HG03558 (cell line): ENCODE measurements around the gene SPC24.
"Not testable (repeated sequence)": the region's sequence is repeated elsewhere in the genome, so short reads cannot be mapped to it uniquely, and the experiment has no call there.

ENCODE experiments used
- ATAC-seq: cut with Tn5 transposase; IDR thresholded peaks from one replicate; pipeline ENCODE4 v1.9.1; 2021; ENCODE audit warnings: moderate number of reproducible peaks; ENCODE audit not compliant: unreplicated experiment; ENCODE audit errors: extremely low read depth

The SPC24 gene

GRCh38 chr19:11192957-11193939 is 37.7 kb upstream of the SPC24 start:
- ATAC-seq, result no peak

- ATAC-seq, result no peak
Measured at GRCh38 chr19:11191934-11192333, 36.4 kb upstream of the SPC24 start.

GRCh38 chr19:11191273-11191755 is 35.7 kb upstream of the SPC24 start:
- ATAC-seq, result no peak

GRCh38 chr19:11190501-11190900 is 34.9 kb upstream of the SPC24 start:
- no peak for ATAC-seq

GRCh38 chr19:11187441-11187840 is 31.9 kb upstream of the SPC24 start:
- no peak for ATAC-seq

- ATAC-seq, result no peak
Measured at GRCh38 chr19:11182994-11183393, 27.4 kb upstream of the SPC24 start.

GRCh38 chr19:11181488-11181887 is 25.9 kb upstream of the SPC24 start:
- no peak for ATAC-seq

- not testable (repeated sequence) for ATAC-seq
Measured at GRCh38 chr19:11180975-11181374, 25.4 kb upstream of the SPC24 start.

- ATAC-seq, result no peak
Measured at GRCh38 chr19:11180346-11180745, 24.8 kb upstream of the SPC24 start.

- ATAC-seq, result no peak
Measured at GRCh38 chr19:11179716-11180297, 24.2 kb upstream of the SPC24 start.

- ATAC-seq, result not testable (repeated sequence)
Measured at GRCh38 chr19:11179145-11179465, 23.5 kb upstream of the SPC24 start.

GRCh38 chr19:11177592-11177991 is 22.0 kb upstream of the SPC24 start:
- no peak for ATAC-seq

- no peak for ATAC-seq
Measured at GRCh38 chr19:11176466-11177193, 21.0 kb upstream of the SPC24 start.

- ATAC-seq, result no peak
Measured at GRCh38 chr19:11175920-11176319, 20.3 kb upstream of the SPC24 start.

- no peak for ATAC-seq
Measured at GRCh38 chr19:11174336-11174735, 18.8 kb upstream of the SPC24 start.

- ATAC-seq, result no peak
Measured at GRCh38 chr19:11173516-11174155, 18.1 kb upstream of the SPC24 start.

GRCh38 chr19:11172576-11172975 is 17.0 kb upstream of the SPC24 start:
- ATAC-seq, result no peak

- no peak for ATAC-seq
Measured at GRCh38 chr19:11171144-11171543, 15.6 kb upstream of the SPC24 start.

GRCh38 chr19:11169896-11170678 is 14.5 kb upstream of the SPC24 start:
- no peak for ATAC-seq

- no peak for ATAC-seq
Measured at GRCh38 chr19:11168568-11168967, 13.0 kb upstream of the SPC24 start.
